ENCODE results near the gene GTF2H3.

GTF2H3 gene

GRCh38 chr12:123643911-123644310, 10.3 kb downstream of the GTF2H3 start:
- no peak for DNase-seq
- intact Hi-C loops (cut with DNase I) = no loop called here

- DNase-seq = no peak
Measured at GRCh38 chr12:123645380-123645779, 11.8 kb downstream of the GTF2H3 start.

GRCh38 chr12:123645878-123646277, 12.2 kb downstream of the GTF2H3 start:
- DNase-seq = peak in 2 of 10 donors; percentile 9 to 15
- intact Hi-C loops (cut with DNase I) = no loop called here

More at GRCh38 chr12:123645380-123645779, 11.8 kb downstream of the GTF2H3 start:
- intact Hi-C loops (cut with DNase I) = no loop called here

- DNase-seq = no peak
- intact Hi-C loops (cut with DNase I) = no loop called here
Measured at GRCh38 chr12:123648401-123648800, 14.8 kb downstream of the GTF2H3 start.

- DNase-seq = no peak
- intact Hi-C loops (cut with DNase I) = no loop called here
Measured at GRCh38 chr12:123654129-123654701, 20.6 kb downstream of the GTF2H3 start.

GRCh38 chr12:123655420-123655819, 21.8 kb downstream of the GTF2H3 start:
- DNase-seq = no peak
- intact Hi-C loops (cut with DNase I) = no loop called here

- DNase-seq = no peak
- intact Hi-C loops (cut with DNase I) = no loop called here
Measured at GRCh38 chr12:123656392-123656791, 22.8 kb downstream of the GTF2H3 start.

GRCh38 chr12:123657211-123657610, 23.6 kb downstream of the GTF2H3 start:
- no peak for DNase-seq
- intact Hi-C loops (cut with DNase I) = no loop called here

- DNase-seq = no peak
- intact Hi-C loops (cut with DNase I) = no loop called here
Measured at GRCh38 chr12:123659996-123660727, 26.5 kb downstream of the GTF2H3 start.

GRCh38 chr12:123667771-123668170, 34.1 kb downstream of the GTF2H3 start:
- DNase-seq = no peak
- intact Hi-C loops (cut with DNase I) = no loop called here

GRCh38 chr12:123670882-123671728, 37.5 kb downstream of the GTF2H3 start, which contains the start of gene TCTN2:
Gene TCTN2, plus strand, starts transcription at chr12:123671113. Its CDS starts 128 bp downstream, at chr12:123671241.
- DNase-seq = peak; percentile 92 to 99 (median 96)
- intact Hi-C loops (cut with DNase I) = loop anchor here (5.0 kb wide), 1 partner anchor 36 kb away; no protein-coding TSS in a partner anchor

- intact Hi-C loops (cut with DNase I) = loop anchor here (5.0 kb wide), 1 partner anchor 35 kb away; no protein-coding TSS in a partner anchor
- no peak for DNase-seq
Measured at GRCh38 chr12:123671876-123672275, 38.2 kb downstream of the GTF2H3 start.

- no peak for DNase-seq
- intact Hi-C loops (cut with DNase I) = no loop called here
Measured at GRCh38 chr12:123675436-123675835, 41.8 kb downstream of the GTF2H3 start.

- intact Hi-C loops (cut with DNase I) = no loop called here
- no peak for DNase-seq
Measured at GRCh38 chr12:123676616-123677320, 43.1 kb downstream of the GTF2H3 start.

GRCh38 chr12:123678981-123679380, 45.4 kb downstream of the GTF2H3 start:
- no peak for DNase-seq
- intact Hi-C loops (cut with DNase I) = no loop called here

GRCh38 chr12:123681605-123682004, 48.0 kb downstream of the GTF2H3 start:
- intact Hi-C loops (cut with DNase I) = no loop called here
- no peak for DNase-seq

- intact Hi-C loops (cut with DNase I) = no loop called here
- no peak for DNase-seq
Measured at GRCh38 chr12:123683964-123684363, 50.3 kb downstream of the GTF2H3 start.

GRCh38 chr12:123686636-123687190, 53.1 kb downstream of the GTF2H3 start:
- intact Hi-C loops (cut with DNase I) = no loop called here
- DNase-seq = peak in 1 of 10 donors; percentile 69

GRCh38 chr12:123690191-123690840, 56.7 kb downstream of the GTF2H3 start:
- intact Hi-C loops (cut with DNase I) = no loop called here

GRCh38 chr12:123696207-123696606, 62.6 kb downstream of the GTF2H3 start:
- intact Hi-C loops (cut with DNase I) = no loop called here
- DNase-seq = no peak

More at GRCh38 chr12:123690191-123690840, 56.7 kb downstream of the GTF2H3 start:
- no peak for DNase-seq

All from posterior cingulate gyrus (tissue), 11 donors.